Measurements from ENCODE around the gene SRF. TPM values are rescaled to one million over a fixed set of nuclear protein-coding genes. Genes with fewer than 3 reads are reported as not detected.

SRF gene
- total and polyA plus RNA-seq, 4 donors: 2.0 to 11.7 (median 7.1) TPM

DNA sequence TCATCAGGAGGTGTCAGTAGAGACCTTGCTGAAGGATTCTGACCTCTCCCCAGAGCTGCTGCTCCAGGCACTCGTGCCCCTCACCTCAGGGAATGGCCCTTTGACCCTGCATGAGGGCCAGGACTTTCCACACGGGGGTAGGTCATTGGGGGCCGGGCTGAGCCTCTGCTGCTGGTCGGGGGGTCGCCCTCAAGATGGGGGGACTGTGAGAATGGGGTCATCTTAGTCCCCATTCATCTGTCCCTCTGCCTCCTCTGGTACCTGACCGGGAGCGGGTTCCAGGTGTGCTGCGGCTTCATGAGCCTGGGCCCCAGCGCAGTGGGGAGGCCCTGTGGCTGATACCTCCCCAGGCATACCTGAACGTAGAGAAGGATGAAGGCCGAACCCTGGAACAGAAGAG is 42.4 kb downstream of the SRF start:
- Histone ChIP-seq H3K9ac (ENCODE audit: low read depth in 1 of 2, low read length in 2 of 2) (no peak overlapping the region), H3K9me3 (ENCODE audit: control insufficient read depth in 4 of 4, low read length in 3 of 4) (no peaks in the 10 kb centered on the region), H3K4me1 (ENCODE audit: control insufficient read depth in 4 of 4, insufficient read depth in 4 of 4, low read length in 3 of 4) (no peaks in the 10 kb centered on the region), H3K36me3 (ENCODE audit: control insufficient read depth in 4 of 4, insufficient read depth in 3 of 4, low read depth in 1 of 4, low read length in 3 of 4) (peaks cover 2 to 23% (median 6%) of the 10 kb centered on the region in 4 donors), H3K27ac (ENCODE audit: low read depth in 1 of 2, low read length in 2 of 2) (no peak overlapping the region), H3K4me3 (ENCODE audit: low read depth in 1 of 3, low read length in 3 of 3) (no peak overlapping the region), H3K27me3 (ENCODE audit: control insufficient read depth in 4 of 4, insufficient read depth in 4 of 4, low read length in 3 of 4) (no peaks in the 10 kb centered on the region)
- DNase-seq (ENCODE audit: low spot score): no peak
- WGBS: 90% methylated on average over 11 of the region's 11 CpGs
- TF ChIP-seq FOXA1 (IDR thresholded peaks at IDR 0.05) (no peak), TAF1 (conservative IDR thresholded peaks at IDR 0.05) (no peak), RXRA (IDR thresholded peaks at IDR 0.05) (no peak), JUND (IDR thresholded peaks at IDR 0.05) (no peak)
- TF ChIP-seq, protein P1, sequence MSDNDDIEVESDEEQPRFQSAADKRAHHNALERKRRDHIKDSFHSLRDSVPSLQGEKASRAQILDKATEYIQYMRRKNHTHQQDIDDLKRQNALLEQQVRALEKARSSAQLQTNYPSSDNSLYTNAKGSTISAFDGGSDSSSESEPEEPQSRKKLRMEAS (IDR thresholded peaks at IDR 0.05): no peak
- TF ChIP-seq, protein P2, sequence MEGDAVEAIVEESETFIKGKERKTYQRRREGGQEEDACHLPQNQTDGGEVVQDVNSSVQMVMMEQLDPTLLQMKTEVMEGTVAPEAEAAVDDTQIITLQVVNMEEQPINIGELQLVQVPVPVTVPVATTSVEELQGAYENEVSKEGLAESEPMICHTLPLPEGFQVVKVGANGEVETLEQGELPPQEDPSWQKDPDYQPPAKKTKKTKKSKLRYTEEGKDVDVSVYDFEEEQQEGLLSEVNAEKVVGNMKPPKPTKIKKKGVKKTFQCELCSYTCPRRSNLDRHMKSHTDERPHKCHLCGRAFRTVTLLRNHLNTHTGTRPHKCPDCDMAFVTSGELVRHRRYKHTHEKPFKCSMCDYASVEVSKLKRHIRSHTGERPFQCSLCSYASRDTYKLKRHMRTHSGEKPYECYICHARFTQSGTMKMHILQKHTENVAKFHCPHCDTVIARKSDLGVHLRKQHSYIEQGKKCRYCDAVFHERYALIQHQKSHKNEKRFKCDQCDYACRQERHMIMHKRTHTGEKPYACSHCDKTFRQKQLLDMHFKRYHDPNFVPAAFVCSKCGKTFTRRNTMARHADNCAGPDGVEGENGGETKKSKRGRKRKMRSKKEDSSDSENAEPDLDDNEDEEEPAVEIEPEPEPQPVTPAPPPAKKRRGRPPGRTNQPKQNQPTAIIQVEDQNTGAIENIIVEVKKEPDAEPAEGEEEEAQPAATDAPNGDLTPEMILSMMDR (IDR thresholded peaks at IDR 0.05; ENCODE audit: low read depth, low read length, missing input control): no peak
- TF ChIP-seq, protein P3, sequence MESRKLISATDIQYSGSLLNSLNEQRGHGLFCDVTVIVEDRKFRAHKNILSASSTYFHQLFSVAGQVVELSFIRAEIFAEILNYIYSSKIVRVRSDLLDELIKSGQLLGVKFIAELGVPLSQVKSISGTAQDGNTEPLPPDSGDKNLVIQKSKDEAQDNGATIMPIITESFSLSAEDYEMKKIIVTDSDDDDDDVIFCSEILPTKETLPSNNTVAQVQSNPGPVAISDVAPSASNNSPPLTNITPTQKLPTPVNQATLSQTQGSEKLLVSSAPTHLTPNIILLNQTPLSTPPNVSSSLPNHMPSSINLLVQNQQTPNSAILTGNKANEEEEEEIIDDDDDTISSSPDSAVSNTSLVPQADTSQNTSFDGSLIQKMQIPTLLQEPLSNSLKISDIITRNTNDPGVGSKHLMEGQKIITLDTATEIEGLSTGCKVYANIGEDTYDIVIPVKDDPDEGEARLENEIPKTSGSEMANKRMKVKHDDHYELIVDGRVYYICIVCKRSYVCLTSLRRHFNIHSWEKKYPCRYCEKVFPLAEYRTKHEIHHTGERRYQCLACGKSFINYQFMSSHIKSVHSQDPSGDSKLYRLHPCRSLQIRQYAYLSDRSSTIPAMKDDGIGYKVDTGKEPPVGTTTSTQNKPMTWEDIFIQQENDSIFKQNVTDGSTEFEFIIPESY (IDR thresholded peaks at IDR 0.05): no peak
- TF ChIP-seq, protein P4, sequence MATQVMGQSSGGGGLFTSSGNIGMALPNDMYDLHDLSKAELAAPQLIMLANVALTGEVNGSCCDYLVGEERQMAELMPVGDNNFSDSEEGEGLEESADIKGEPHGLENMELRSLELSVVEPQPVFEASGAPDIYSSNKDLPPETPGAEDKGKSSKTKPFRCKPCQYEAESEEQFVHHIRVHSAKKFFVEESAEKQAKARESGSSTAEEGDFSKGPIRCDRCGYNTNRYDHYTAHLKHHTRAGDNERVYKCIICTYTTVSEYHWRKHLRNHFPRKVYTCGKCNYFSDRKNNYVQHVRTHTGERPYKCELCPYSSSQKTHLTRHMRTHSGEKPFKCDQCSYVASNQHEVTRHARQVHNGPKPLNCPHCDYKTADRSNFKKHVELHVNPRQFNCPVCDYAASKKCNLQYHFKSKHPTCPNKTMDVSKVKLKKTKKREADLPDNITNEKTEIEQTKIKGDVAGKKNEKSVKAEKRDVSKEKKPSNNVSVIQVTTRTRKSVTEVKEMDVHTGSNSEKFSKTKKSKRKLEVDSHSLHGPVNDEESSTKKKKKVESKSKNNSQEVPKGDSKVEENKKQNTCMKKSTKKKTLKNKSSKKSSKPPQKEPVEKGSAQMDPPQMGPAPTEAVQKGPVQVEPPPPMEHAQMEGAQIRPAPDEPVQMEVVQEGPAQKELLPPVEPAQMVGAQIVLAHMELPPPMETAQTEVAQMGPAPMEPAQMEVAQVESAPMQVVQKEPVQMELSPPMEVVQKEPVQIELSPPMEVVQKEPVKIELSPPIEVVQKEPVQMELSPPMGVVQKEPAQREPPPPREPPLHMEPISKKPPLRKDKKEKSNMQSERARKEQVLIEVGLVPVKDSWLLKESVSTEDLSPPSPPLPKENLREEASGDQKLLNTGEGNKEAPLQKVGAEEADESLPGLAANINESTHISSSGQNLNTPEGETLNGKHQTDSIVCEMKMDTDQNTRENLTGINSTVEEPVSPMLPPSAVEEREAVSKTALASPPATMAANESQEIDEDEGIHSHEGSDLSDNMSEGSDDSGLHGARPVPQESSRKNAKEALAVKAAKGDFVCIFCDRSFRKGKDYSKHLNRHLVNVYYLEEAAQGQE (IDR thresholded peaks at IDR 0.05): no peak

DNA sequence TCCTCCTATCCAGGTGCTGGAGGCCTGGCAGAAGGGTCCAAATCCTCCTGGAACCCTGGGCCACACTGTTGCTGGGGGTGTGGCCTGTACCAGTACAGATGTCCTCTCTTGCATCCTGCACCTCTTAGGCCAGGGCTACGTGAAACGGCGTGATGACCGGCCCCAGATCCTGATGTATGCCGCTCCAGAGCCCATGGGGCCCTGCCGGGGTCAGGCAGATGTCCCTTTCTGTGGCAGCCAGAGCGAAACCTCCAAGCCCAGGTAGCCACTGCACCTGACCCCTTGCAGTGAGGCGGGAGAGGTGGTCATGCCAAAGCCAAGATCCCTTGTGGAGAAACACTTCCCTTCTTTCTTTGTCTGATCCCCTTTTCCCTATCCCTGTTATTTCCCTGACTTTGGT is 44.0 kb downstream of the SRF start:
- no peak for DNase-seq (ENCODE audit: low spot score)
- Histone ChIP-seq H3K36me3 (ENCODE audit: control insufficient read depth in 4 of 4, insufficient read depth in 3 of 4, low read depth in 1 of 4, low read length in 3 of 4) (peaks cover 3 to 27% (median 6%) of the 10 kb centered on the region in 4 donors), H3K9ac (ENCODE audit: low read depth in 1 of 2, low read length in 2 of 2) (no peak overlapping the region), H3K4me1 (ENCODE audit: control insufficient read depth in 4 of 4, insufficient read depth in 4 of 4, low read length in 3 of 4) (no peaks in the 10 kb centered on the region), H3K27me3 (ENCODE audit: control insufficient read depth in 4 of 4, insufficient read depth in 4 of 4, low read length in 3 of 4) (no peaks in the 10 kb centered on the region), H3K9me3 (ENCODE audit: control insufficient read depth in 4 of 4, low read length in 3 of 4) (no peaks in the 10 kb centered on the region), H3K27ac (ENCODE audit: low read depth in 1 of 2, low read length in 2 of 2) (no peak overlapping the region), H3K4me3 (ENCODE audit: low read depth in 1 of 3, low read length in 3 of 3) (no peak overlapping the region)
- WGBS: 97% methylated on average over 8 of the region's 8 CpGs
- TF ChIP-seq RAD21 (IDR thresholded peaks at IDR 0.05): no peak
- TF ChIP-seq, protein P3 (IDR thresholded peaks at IDR 0.05): no peak
- TF ChIP-seq EGR1 (IDR thresholded peaks at IDR 0.05; ENCODE audit: low read depth in 2 of 2): no peak
- TF ChIP-seq GABPA (IDR thresholded peaks at IDR 0.05 in 1 of 2, conservative IDR thresholded peaks at IDR 0.05 in 1 of 2): no peak
- TF ChIP-seq FOXA1 (IDR thresholded peaks at IDR 0.05): no peak
- TF ChIP-seq, protein P2 (IDR thresholded peaks at IDR 0.05; ENCODE audit: low read depth, low read length, missing input control): no peak
- no peak for TF ChIP-seq FOXA2 (IDR thresholded peaks at IDR 0.05)
- no peak for TF ChIP-seq TAF1 (conservative IDR thresholded peaks at IDR 0.05)
- TF ChIP-seq, protein P4 (IDR thresholded peaks at IDR 0.05): no peak
- TF ChIP-seq, protein P5, sequence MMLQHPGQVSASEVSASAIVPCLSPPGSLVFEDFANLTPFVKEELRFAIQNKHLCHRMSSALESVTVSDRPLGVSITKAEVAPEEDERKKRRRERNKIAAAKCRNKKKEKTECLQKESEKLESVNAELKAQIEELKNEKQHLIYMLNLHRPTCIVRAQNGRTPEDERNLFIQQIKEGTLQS (IDR thresholded peaks at IDR 0.05): no peak
- no peak for TF ChIP-seq RXRA (IDR thresholded peaks at IDR 0.05)
- TF ChIP-seq, protein P1 (IDR thresholded peaks at IDR 0.05): no peak

All from liver (tissue), 9 donors.